Placental epithelial cell (primary cell): ENCODE data around the gene METTL4. TPM values are rescaled to one million over a fixed set of nuclear protein-coding genes. Genes with fewer than 3 reads are reported as not detected.

Experiments
- small RNA-seq: library from RNA; depleted of rRNA; stranded (forward); fragments of <200 nt; gene quantifications from one replicate; pipeline ENCODE3, GENCODE V24; 2012
- total RNA-seq: library from RNA; depleted of rRNA; stranded (reverse); fragments of >200 nt; gene quantifications from 2 replicates; pipeline ENCODE4 v1.2.3, GENCODE V29; 2012

METTL4 gene, protein sequence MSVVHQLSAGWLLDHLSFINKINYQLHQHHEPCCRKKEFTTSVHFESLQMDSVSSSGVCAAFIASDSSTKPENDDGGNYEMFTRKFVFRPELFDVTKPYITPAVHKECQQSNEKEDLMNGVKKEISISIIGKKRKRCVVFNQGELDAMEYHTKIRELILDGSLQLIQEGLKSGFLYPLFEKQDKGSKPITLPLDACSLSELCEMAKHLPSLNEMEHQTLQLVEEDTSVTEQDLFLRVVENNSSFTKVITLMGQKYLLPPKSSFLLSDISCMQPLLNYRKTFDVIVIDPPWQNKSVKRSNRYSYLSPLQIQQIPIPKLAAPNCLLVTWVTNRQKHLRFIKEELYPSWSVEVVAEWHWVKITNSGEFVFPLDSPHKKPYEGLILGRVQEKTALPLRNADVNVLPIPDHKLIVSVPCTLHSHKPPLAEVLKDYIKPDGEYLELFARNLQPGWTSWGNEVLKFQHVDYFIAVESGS
- 8.6 and 10.8 TPM in 2 replicates for total RNA-seq

DNA sequence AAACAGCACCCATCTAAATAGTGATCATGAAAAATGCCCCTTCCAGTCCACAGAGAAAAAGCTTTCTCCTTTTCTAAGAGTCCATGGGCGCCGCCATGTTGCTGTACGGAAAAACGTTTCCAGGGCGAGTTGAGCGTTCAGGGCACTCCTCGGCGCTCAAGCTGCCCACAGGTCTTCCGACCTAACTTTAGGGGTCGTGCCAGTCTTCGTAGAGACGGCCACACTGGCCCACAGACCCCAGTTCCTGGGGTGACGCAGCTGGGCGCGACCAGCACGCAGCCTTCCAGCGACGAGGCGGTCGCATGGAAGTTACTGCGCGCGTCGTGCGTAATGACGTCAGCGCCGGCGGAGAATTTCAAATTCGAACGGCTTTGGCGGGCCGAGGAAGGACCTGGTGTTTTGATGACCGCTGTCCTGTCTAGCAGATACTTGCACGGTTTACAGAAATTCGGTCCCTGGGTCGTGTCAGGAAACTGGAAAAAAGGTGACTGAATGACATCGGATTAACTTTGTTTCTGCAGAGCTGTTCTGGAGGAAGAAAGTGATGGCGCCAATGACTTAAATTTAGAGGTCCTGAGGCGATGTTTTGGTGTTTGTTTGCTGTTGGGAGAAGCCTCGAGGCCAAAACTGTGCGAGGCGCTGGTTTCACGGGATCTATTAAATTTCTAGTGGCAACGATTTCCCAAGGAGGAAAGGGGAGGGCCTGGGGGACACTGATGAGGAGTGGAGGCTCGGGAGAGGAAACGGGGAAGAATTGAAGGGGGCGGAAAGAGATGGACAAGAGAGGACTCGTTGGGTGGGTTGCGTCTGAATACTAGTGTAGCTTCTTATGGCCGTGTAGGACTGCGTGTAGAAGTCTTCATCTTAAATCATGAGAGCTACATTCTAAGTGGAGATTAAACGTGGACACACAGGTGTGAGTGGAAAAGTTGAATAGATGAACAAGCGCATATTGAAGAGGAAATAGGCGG, at the start of gene METTL4, which contains the start of gene NDC80:
Gene METTL4, minus strand, starts transcription at position 306 of the 971 bp plus-strand sequence. CDS start 4,289 bp downstream, outside the sequence.
Gene NDC80, plus strand, starts transcription at position 358 of the 971 bp plus-strand sequence. CDS start 1,429 bp downstream, outside the sequence.

Small RNAs within 50 kb of the gene (small RNA-seq; reads per million reads assigned to genes)
- not detected for gene RF00019
- not detected for gene RF01233

Other genes starting within 250 kb of the METTL4 start
- 6.3 and 7.9 TPM in 2 replicates for gene NDC80, start 52 bp upstream of the METTL4 start, total RNA-seq
- gene SMCHD1, start 84.2 kb upstream of the METTL4 start, total RNA-seq, result 39.1 and 66.7 TPM in 2 replicates